Measurements from ENCODE around the gene TRIM29.

TRIM29 gene

DNA sequence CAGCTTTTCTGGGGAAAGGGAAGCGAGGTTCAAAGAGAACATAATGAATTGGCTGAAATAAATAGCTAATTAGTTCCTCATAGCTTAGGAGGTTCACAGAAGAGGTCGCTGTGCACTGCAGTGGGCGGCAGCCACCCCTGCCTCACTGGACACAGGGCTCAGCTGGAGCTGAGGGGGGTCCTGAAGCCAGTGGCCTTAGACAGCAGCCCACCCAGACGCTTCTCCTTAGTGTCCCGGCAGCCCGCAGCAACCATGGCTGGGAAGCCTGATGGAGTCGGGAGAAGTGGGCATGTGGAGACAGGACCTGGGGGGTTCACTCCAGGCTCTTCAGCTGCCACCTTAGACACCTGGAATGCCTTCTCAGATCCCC is 75.4 kb downstream of the TRIM29 start:
- no peak for DNase-seq (ENCODE audit: low spot score)

DNA sequence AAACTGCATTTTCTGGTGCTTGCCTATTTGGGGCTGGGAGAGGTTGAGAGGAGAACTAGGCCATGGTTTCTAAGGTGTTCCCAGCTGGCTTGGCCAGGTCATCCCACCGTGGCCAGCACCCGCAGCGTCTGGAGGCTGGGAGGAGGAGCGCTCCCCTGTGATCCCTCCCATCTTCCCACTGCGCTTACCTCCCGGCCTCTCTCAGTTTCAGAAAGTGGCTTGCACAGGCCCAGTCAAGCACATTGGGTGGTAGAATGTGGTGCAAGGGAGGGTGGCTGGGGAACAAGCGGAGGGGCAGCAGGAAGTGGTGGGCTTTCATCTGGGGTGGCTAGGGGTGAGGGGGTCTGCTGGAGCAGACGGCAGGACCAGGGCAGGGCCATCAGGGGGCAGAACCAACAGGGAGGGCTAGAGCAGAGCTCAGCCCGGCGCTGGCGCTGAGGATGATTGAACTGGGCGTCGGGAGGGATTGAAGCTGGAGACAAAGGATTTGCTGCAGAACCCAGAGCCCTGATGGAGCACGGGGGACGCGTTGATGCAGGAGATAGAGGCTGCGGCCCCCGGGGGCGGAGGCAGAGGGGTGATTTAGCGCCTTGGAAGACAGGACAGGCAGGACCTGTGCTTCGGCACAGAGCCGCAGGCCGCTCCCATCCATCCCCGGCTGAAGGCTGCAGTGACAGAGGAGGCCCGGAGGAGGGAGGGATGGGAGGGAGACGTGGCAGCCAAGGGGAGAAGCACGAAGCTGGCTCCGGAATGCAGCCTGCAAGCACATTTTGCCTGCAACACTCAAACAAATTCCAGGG is 76.0 kb downstream of the TRIM29 start:
- DNase-seq (ENCODE audit: low spot score) = peak; percentile 50
